ENCODE data around the gene TRIM46. TPM values are rescaled to one million over a fixed set of nuclear protein-coding genes. Genes with fewer than 3 reads are reported as not detected.

Gene TRIM46
- total RNA-seq, 1 experiment from 2014 or later = 4.1 TPM

- Histone ChIP-seq H4K20me1 (ENCODE audit: low read length) (no peaks in the 10 kb centered on the region), H3K4me3 (ENCODE audit: low read length) (no peak overlapping the region), H3K79me2 (ENCODE audit: low read length) (peaks cover 4% of the 10 kb centered on the region; the same call in 1 of the 2 replicates), H2AFZ (ENCODE audit: low read length) (no peak overlapping the region), H3K4me2 (ENCODE audit: low read length) (no peak overlapping the region), H3F3A (ENCODE audit: low read length, unreplicated experiment) (no peaks in the 10 kb centered on the region), H3K4me1 (ENCODE audit: insufficient read depth, low read length) (peaks cover 27% of the 10 kb centered on the region), H3K27ac (ENCODE audit: low read length) (no peak overlapping the region), H3K36me3 (ENCODE audit: low read depth, low read length) (peaks cover 4% of the 10 kb centered on the region; the same call in 1 of the 2 replicates), H3K27me3 (ENCODE audit: low read length) (no peaks in the 10 kb centered on the region), H3K9me2 (replicated peaks; ENCODE audit: low read length) (no peaks in the 10 kb centered on the region), H3K9me3 (ENCODE audit: low read length) (no peaks in the 10 kb centered on the region), H3K9ac (ENCODE audit: low read length) (no peak overlapping the region)
- ATAC-seq = no peak
- BruUV-seq (replicated peaks) = no TSS peak
- intact Hi-C loops (cut with micrococcal nuclease) = no loop called here
- ChIA-PET POLR2A (ENCODE audit: unreplicated experiment) (no interaction called here), CTCF (no interaction called here)
- DNase-seq = no peak
- TF ChIP-seq EZH2 (IDR thresholded peaks at IDR 0.05; ENCODE audit: low read length, unreplicated experiment) (no peak), EZH2phosphoT487 (IDR thresholded peaks at IDR 0.05; ENCODE audit: borderline replicate concordance, low read length) (no peak), CTCF (conservative IDR thresholded peaks at IDR 0.05; ENCODE audit: low read depth, low read length) (no peak)
These were observed 23.4 kb downstream of the TRIM46 start for GRCh38 chr1:155196893-155197638.

GRCh38 chr1:155197901-155198546 is 24.4 kb downstream of the TRIM46 start:
- peaks cover 21% of the 10 kb centered on the region for H3K4me1 ChIP-seq (ENCODE audit: insufficient read depth, low read length)
- H3K27me3 ChIP-seq (ENCODE audit: low read length) = no peaks in the 10 kb centered on the region
- intact Hi-C loops (cut with micrococcal nuclease) = no loop called here
- DNase-seq (no peak), ATAC-seq (no peak)
- no peaks in the 10 kb centered on the region for H3K9me3 ChIP-seq (ENCODE audit: low read length)
- H3K9ac ChIP-seq (ENCODE audit: low read length) = no peak overlapping the region
- no TSS peak for BruUV-seq (replicated peaks)
- no peak overlapping the region for H2AFZ ChIP-seq (ENCODE audit: low read length)
- H3K9me2 ChIP-seq (replicated peaks; ENCODE audit: low read length) = no peaks in the 10 kb centered on the region
- H3K4me3 ChIP-seq (ENCODE audit: low read length) = no peak overlapping the region
- H3K4me2 ChIP-seq (ENCODE audit: low read length) = no peak overlapping the region
- H3K27ac ChIP-seq (ENCODE audit: low read length) = no peak overlapping the region
- no peaks in the 10 kb centered on the region for H3F3A ChIP-seq (ENCODE audit: low read length, unreplicated experiment)
- ChIA-PET CTCF (no interaction called here), POLR2A (ENCODE audit: unreplicated experiment) (interaction anchor here (0.9 kb wide), 1 partner anchor 119 kb away, joined by 6 read pairs; no protein-coding TSS in a partner anchor)
- no peaks in the 10 kb centered on the region for H4K20me1 ChIP-seq (ENCODE audit: low read length)
- TF ChIP-seq CTCF (conservative IDR thresholded peaks at IDR 0.05; ENCODE audit: low read depth, low read length) = no peak
- no peak for TF ChIP-seq EZH2 (IDR thresholded peaks at IDR 0.05; ENCODE audit: low read length, unreplicated experiment)
- no peak for TF ChIP-seq EZH2phosphoT487 (IDR thresholded peaks at IDR 0.05; ENCODE audit: borderline replicate concordance, low read length)
- peaks cover 4% of the 10 kb centered on the region; the same call in 1 of the 2 replicates for H3K36me3 ChIP-seq (ENCODE audit: low read depth, low read length)
- peaks cover 4% of the 10 kb centered on the region; the same call in 1 of the 2 replicates for H3K79me2 ChIP-seq (ENCODE audit: low read length)

GRCh38 chr1:155198547-155198906 is 24.9 kb downstream of the TRIM46 start:
- Histone ChIP-seq H3K4me3 (ENCODE audit: low read length) (no peak overlapping the region), H4K20me1 (ENCODE audit: low read length) (no peaks in the 10 kb centered on the region), H2AFZ (ENCODE audit: low read length) (no peak overlapping the region), H3K27ac (ENCODE audit: low read length) (no peak overlapping the region), H3K9me3 (ENCODE audit: low read length) (no peaks in the 10 kb centered on the region), H3F3A (ENCODE audit: low read length, unreplicated experiment) (no peaks in the 10 kb centered on the region), H3K36me3 (ENCODE audit: low read depth, low read length) (peaks cover 4% of the 10 kb centered on the region; the same call in 1 of the 2 replicates), H3K79me2 (ENCODE audit: low read length) (peaks cover 4% of the 10 kb centered on the region; the same call in 1 of the 2 replicates), H3K4me2 (ENCODE audit: low read length) (no peak overlapping the region), H3K4me1 (ENCODE audit: insufficient read depth, low read length) (peaks cover 17% of the 10 kb centered on the region), H3K9me2 (replicated peaks; ENCODE audit: low read length) (no peaks in the 10 kb centered on the region), H3K27me3 (ENCODE audit: low read length) (no peaks in the 10 kb centered on the region), H3K9ac (ENCODE audit: low read length) (no peak overlapping the region)
- TF ChIP-seq EZH2 (IDR thresholded peaks at IDR 0.05; ENCODE audit: low read length, unreplicated experiment) = no peak
- no peak for TF ChIP-seq EZH2phosphoT487 (IDR thresholded peaks at IDR 0.05; ENCODE audit: borderline replicate concordance, low read length)
- TF ChIP-seq CTCF (conservative IDR thresholded peaks at IDR 0.05; ENCODE audit: low read depth, low read length) = no peak
- BruUV-seq (replicated peaks) = no TSS peak
- intact Hi-C loops (cut with micrococcal nuclease) = no loop called here
- ATAC-seq (no peak), DNase-seq (no peak)
- ChIA-PET CTCF (no interaction called here), POLR2A (ENCODE audit: unreplicated experiment) (interaction anchor here (0.9 kb wide), 1 partner anchor 118 kb away, joined by 6 read pairs; no protein-coding TSS in a partner anchor)

Data from PC-3 (cell line).